ENCODE results near the gene TRNAU1AP. TPM values are rescaled to one million over a fixed set of nuclear protein-coding genes. Genes with fewer than 3 reads are reported as not detected.

The TRNAU1AP gene
- total and polyA plus RNA-seq, 2 of the 13 experiments (the other 11 are each of a cell fraction or from before 2014, with no cell fraction given), result 29.0 to 42.9 TPM

DNA sequence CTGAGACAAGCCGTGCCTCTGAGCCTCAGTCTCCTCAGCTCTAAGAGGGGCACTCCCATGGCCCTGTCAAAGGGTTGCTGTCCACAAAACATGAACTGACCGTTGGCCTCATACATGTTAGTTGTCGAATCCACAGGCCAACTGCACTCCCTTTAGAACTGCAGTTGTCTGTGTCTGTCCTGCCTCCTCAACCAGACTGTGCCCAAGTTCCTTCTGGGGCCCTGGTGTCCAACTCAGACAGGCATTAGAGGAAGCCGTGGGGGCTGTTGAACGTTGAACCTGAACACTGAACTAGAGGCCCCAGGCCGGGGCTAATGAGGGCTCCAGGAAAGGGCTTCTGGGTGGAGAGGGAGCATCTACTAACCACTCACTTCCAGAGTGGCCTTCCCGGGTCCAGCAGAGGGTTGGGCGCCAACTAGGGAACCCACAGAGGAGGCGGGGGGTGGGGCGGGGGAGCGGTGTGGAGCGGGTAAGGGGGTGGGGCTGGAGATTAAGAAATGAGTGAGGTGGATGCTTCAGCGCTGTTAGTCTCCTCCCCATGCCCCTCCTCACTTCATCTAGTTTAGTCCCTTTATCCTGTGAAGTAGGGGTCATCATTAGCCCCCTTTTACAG lies 38.9 kb downstream of the TRNAU1AP start, which contains the start of gene RAB42 (continued):
- TF ChIP-seq, protein P1, sequence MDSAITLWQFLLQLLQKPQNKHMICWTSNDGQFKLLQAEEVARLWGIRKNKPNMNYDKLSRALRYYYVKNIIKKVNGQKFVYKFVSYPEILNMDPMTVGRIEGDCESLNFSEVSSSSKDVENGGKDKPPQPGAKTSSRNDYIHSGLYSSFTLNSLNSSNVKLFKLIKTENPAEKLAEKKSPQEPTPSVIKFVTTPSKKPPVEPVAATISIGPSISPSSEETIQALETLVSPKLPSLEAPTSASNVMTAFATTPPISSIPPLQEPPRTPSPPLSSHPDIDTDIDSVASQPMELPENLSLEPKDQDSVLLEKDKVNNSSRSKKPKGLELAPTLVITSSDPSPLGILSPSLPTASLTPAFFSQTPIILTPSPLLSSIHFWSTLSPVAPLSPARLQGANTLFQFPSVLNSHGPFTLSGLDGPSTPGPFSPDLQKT (CRISPR knock-in tag; IDR thresholded peaks at IDR 0.05; ENCODE audit: borderline replicate concordance), result no peak
- no peak for TF ChIP-seq GABPB1 (CRISPR knock-in tag; IDR thresholded peaks at IDR 0.05)
- peak; percentile 61; the same call in 1 of the 2 replicates for TF ChIP-seq IRF2 (CRISPR knock-in tag; IDR thresholded peaks at IDR 0.05)
- no peak for TF ChIP-seq CENPT (CRISPR knock-in tag; IDR thresholded peaks at IDR 0.05; ENCODE audit: low read depth)
- TF ChIP-seq, protein P2, sequence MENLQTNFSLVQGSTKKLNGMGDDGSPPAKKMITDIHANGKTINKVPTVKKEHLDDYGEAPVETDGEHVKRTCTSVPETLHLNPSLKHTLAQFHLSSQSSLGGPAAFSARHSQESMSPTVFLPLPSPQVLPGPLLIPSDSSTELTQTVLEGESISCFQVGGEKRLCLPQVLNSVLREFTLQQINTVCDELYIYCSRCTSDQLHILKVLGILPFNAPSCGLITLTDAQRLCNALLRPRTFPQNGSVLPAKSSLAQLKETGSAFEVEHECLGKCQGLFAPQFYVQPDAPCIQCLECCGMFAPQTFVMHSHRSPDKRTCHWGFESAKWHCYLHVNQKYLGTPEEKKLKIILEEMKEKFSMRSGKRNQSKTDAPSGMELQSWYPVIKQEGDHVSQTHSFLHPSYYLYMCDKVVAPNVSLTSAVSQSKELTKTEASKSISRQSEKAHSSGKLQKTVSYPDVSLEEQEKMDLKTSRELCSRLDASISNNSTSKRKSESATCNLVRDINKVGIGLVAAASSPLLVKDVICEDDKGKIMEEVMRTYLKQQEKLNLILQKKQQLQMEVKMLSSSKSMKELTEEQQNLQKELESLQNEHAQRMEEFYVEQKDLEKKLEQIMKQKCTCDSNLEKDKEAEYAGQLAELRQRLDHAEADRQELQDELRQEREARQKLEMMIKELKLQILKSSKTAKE (CRISPR knock-in tag; IDR thresholded peaks at IDR 0.05; ENCODE audit: borderline replicate concordance), result peak; percentile 79
- no peak for TF ChIP-seq ZNF773 (CRISPR knock-in tag; IDR thresholded peaks at IDR 0.05; ENCODE audit: borderline replicate concordance)
- 0 out of 2 replicates have a peak, but pooled peaks have one; percentile 11 for TF ChIP-seq MIER2 (CRISPR knock-in tag; IDR thresholded peaks at IDR 0.05)
- TF ChIP-seq, protein P3, sequence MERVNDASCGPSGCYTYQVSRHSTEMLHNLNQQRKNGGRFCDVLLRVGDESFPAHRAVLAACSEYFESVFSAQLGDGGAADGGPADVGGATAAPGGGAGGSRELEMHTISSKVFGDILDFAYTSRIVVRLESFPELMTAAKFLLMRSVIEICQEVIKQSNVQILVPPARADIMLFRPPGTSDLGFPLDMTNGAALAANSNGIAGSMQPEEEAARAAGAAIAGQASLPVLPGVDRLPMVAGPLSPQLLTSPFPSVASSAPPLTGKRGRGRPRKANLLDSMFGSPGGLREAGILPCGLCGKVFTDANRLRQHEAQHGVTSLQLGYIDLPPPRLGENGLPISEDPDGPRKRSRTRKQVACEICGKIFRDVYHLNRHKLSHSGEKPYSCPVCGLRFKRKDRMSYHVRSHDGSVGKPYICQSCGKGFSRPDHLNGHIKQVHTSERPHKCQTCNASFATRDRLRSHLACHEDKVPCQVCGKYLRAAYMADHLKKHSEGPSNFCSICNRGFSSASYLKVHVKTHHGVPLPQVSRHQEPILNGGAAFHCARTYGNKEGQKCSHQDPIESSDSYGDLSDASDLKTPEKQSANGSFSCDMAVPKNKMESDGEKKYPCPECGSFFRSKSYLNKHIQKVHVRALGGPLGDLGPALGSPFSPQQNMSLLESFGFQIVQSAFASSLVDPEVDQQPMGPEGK (CRISPR knock-in tag; IDR thresholded peaks at IDR 0.05), result peak; percentile 68
- TF ChIP-seq KLF12 (CRISPR knock-in tag; IDR thresholded peaks at IDR 0.05; ENCODE audit: borderline replicate concordance), result no peak
- TF ChIP-seq NFYC (CRISPR knock-in tag; IDR thresholded peaks at IDR 0.05), result no peak
- no peak for TF ChIP-seq SAFB2 (CRISPR knock-in tag; IDR thresholded peaks at IDR 0.05; ENCODE audit: borderline replicate concordance, low read depth)
- no peak for TF ChIP-seq ZNF792 (CRISPR knock-in tag; IDR thresholded peaks at IDR 0.05)
- TF ChIP-seq HES4 (CRISPR knock-in tag; IDR thresholded peaks at IDR 0.05; ENCODE audit: borderline replicate concordance), result 0 out of 2 replicates have a peak, but pooled peaks have one; percentile 49
- TF ChIP-seq SCMH1 (CRISPR knock-in tag; IDR thresholded peaks at IDR 0.05; ENCODE audit: borderline replicate concordance), result no peak
- TF ChIP-seq RCOR2 (CRISPR knock-in tag; IDR thresholded peaks at IDR 0.05), result 0 out of 2 replicates have a peak, but pooled peaks have one; percentile 47
- TF ChIP-seq, protein P4, sequence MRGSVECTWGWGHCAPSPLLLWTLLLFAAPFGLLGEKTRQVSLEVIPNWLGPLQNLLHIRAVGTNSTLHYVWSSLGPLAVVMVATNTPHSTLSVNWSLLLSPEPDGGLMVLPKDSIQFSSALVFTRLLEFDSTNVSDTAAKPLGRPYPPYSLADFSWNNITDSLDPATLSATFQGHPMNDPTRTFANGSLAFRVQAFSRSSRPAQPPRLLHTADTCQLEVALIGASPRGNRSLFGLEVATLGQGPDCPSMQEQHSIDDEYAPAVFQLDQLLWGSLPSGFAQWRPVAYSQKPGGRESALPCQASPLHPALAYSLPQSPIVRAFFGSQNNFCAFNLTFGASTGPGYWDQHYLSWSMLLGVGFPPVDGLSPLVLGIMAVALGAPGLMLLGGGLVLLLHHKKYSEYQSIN (CRISPR knock-in tag; IDR thresholded peaks at IDR 0.05; ENCODE audit: borderline replicate concordance), result no peak
- TF ChIP-seq KAT2B (IDR thresholded peaks at IDR 0.05; ENCODE audit: borderline replicate concordance, low read depth, low read length), result no peak
- TF ChIP-seq CENPX (CRISPR knock-in tag; IDR thresholded peaks at IDR 0.05), result no peak
- TF ChIP-seq, protein P5, sequence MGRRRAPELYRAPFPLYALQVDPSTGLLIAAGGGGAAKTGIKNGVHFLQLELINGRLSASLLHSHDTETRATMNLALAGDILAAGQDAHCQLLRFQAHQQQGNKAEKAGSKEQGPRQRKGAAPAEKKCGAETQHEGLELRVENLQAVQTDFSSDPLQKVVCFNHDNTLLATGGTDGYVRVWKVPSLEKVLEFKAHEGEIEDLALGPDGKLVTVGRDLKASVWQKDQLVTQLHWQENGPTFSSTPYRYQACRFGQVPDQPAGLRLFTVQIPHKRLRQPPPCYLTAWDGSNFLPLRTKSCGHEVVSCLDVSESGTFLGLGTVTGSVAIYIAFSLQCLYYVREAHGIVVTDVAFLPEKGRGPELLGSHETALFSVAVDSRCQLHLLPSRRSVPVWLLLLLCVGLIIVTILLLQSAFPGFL (CRISPR knock-in tag; IDR thresholded peaks at IDR 0.05), result no peak
- TF ChIP-seq THAP11 (CRISPR knock-in tag; IDR thresholded peaks at IDR 0.05), result peak; percentile 67
- TF ChIP-seq TARDBP (CRISPR knock-in tag; IDR thresholded peaks at IDR 0.05), result peak; percentile 32; the same call in 1 of the 2 replicates
- peak; percentile 76 for TF ChIP-seq HNF4G (IDR thresholded peaks at IDR 0.05; ENCODE audit: borderline replicate concordance, low read depth, low read length)
- no peak for TF ChIP-seq HNF4G (CRISPR knock-in tag; IDR thresholded peaks at IDR 0.05; ENCODE audit: borderline replicate concordance, low read depth)
- 0 out of 2 replicates have a peak, but pooled peaks have one; percentile 8 for TF ChIP-seq ZFP1 (CRISPR knock-in tag; IDR thresholded peaks at IDR 0.05)
